ENCODE data around the gene OR3A2.
"Not testable (repeated sequence)": the region's sequence is repeated elsewhere in the genome, so short reads cannot be mapped to it uniquely, and the experiment has no call there.

OR3A2 gene

DNA sequence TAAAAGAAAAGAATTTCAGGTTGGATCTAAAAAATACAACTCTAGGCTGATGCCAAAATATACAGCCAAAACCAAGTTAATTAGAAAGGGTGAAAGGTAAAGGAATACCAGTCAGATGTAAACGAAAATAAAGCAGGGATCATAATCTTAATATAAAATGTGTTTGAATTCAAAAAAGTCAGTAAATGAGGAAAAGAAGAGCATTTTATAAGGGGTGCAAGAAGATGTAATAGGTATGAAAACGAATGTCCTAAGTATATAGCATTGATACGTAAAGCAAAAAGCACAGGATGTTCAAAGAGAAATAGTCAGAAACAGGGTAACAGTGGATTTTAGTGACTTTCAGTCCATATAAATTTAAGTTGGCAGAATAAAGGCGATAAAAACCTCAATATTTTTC, 90.5 kb downstream of the OR3A2 start:
- DNase-seq (ENCODE audit: low spot score): no peak
- FAIRE-seq: no peak

DNA sequence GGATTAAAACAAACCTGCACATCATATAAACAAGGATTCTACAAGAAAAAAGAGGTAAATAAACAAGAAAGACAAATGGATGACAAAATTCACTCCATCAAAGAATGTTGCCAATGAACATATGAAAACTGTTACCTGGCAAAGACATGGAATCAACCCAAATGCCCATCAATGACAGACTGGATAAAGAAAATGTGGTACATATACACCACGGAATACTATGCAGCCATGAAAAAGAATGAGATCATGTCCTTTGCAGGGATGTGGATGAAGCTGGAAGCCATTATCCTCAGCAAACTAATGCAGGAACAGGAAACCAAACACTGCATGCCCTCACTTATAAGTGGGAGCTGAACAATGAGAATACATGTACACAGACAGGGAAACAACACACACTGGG, 92.6 kb downstream of the OR3A2 start:
- FAIRE-seq; DNase-seq (ENCODE audit: low spot score): not testable (repeated sequence)

DNA sequence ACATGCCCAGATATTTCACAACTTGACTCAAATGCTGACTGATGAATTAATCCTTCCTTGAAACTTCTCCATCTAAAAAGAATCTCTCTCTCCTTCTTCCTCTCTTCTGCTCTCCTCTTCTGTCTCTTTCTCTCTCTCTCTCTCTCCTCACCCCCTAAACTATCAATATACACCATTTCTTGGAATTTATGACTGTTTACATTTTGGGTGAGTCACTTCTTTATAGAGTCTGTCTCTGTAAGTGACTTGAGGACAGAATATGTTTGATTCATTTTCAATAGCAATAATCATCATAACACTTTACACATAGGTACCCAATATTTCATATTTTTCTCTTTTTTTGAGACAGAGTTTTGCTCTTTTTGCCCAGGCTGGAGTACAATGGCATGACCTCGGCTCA, 103.2 kb downstream of the OR3A2 start:
- FAIRE-seq: no peak
- DNase-seq (ENCODE audit: low spot score): no peak

GRCh38 chr17:3276126-3276525, 110.0 kb downstream of the OR3A2 start:
- FAIRE-seq (no peak), DNase-seq (ENCODE audit: low spot score) (no peak)

DNA sequence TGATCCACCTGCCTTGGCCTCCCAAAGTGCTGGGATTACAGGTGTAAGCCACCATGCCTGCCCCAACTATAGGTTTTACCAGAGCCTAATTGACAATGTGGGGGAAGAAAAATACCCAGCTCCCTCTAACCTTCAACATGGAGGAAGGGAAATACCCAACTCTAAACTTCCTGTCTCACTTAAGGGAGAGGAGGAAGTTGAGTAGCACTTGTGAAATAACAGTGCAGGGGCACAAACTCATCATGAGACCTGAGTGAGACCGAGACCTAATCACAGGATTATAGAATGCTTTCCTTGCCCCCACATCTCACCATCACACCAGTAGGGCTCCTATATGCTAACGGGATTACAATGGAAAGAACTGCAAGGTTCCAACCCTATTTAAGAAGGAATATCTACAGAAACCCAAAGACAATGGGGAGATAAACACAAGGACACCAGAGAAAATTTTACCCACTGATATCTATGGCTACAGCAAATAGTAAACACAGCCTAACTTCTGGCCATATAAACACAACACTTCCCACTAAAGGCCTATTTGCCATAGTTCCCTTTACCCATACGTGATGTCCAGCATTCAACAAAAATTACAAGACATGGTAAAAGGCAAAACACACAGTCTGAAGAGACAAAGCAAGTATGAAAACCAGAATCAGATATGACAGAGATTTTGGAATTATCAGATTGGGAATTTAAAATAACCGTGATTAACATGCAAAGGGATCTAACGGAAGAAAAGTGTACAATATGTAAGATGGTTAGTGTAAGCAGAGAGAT, 114.8 kb downstream of the OR3A2 start:
- FAIRE-seq: no peak

DNA sequence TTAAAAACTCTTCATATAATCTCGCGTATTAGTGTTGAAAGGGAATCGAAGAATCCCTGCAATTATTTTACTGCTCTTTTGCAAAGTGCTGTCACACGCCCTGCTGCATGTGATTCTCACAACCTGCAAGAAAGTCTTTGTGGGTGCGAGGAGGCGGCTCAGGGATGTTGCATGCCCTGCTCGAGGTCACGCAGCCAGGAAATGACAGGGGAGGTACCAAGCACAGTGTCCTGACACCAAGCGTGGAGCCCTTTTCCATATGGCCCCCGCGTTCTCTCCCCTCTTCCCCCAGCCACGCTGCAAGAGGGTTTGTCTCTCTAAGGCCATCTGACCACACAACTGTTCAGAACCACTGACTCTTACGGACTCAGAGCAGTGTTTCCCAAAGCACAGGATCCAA, 125.5 kb downstream of the OR3A2 start:
- FAIRE-seq (no peak), DNase-seq (ENCODE audit: low spot score) (no peak)

More for the DNA sequence above, 114.8 kb downstream of the OR3A2 start:
- DNase-seq (ENCODE audit: low spot score): no peak

GRCh38 chr17:3260163-3260562, 125.9 kb downstream of the OR3A2 start:
- DNase-seq (ENCODE audit: low spot score) (no peak), FAIRE-seq (no peak)

DNA sequence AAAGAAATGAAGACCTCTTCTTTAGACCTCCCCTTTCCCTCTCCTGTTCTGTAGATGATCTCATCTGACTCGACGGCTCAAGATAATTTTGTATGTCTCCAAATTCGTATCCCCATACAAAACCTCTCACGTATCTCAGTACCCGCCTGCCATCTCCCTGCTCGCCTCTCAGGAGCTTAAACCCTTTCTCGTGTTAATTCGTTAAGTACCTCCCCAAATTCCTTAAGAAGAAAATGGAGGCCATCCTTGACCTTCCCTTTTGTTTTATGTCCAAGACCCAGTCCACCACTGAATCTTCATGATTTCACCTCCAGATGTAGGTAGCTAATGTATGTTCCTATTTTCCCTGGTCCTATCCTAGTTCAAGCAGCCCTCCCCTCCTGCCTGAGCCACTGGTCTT, 129.5 kb downstream of the OR3A2 start:
- DNase-seq (ENCODE audit: low spot score): no peak
- FAIRE-seq: no peak

GRCh38 chr17:3249013-3249412, 137.1 kb downstream of the OR3A2 start:
- not testable (repeated sequence) for FAIRE-seq; DNase-seq (ENCODE audit: low spot score)

GRCh38 chr17:3244841-3245240, 141.3 kb downstream of the OR3A2 start:
- not testable (repeated sequence) for FAIRE-seq; DNase-seq (ENCODE audit: low spot score)

GRCh38 chr17:3241044-3241443, 145.1 kb downstream of the OR3A2 start:
- not testable (repeated sequence) for FAIRE-seq; DNase-seq (ENCODE audit: low spot score)

DNA sequence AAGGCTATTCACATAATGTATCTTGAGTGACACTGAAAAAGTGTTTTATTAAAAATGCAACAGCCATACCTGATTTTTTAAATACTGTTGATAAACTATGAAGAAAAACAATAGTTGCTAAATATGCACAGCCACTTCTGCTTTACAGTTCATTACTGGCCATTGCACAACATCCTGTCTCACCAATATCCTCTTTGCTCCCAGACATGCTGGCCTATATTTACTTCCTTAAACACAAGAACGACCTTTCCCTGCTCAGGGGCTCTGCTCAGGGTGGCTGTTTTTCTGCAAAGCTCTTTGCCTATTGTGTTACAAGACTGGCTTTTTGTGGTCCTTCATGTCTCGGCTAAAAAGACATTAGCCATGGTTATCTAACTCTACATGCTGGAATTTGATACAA, 147.4 kb downstream of the OR3A2 start:
- not testable (repeated sequence) for FAIRE-seq; DNase-seq (ENCODE audit: low spot score)

DNA sequence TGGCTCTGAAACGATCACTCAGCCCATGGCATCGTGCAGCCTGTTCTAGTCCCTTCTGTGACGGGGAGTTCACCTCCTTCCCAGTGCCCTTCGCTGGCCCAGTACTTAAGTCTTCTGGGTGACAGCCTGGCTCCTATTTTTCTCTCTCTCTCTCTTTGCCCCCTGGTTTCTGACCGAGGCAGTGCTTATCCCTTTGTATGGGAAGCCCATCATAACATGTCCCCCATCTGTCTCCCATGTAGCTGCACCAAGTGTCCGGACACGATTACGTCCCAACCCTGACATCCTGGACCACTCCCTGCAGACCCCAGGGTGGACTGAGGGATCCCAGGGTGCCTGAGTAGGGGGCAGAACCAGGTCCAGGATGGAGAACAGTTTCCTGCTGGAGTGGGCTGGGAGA, 153.8 kb downstream of the OR3A2 start:
- DNase-seq (ENCODE audit: low spot score); FAIRE-seq: not testable (repeated sequence)

Data from RCC 7860 (cell line).